Sigmoid colon (tissue), 7 donors: ENCODE measurements around the gene HS6ST2. TPM values are rescaled to one million over a fixed set of nuclear protein-coding genes. Genes with fewer than 3 reads are reported as not detected.

Experiments
- DNase-seq: peaks from one replicate; pipeline ENCODE4 v3.0.0-alpha.2; 2019
- H3K27ac ChIP-seq, 4 donors: fragments of 200-600 bp; sonication (generic); one replicate each; pipeline ENCODE4 v1.5.1; 2016 to 2019; ENCODE audit warnings: mild to moderate bottlenecking in 1 of 4
- H3K27me3 ChIP-seq, 3 donors: fragments of 200-600 bp; sonication (generic); one replicate each; pipeline ENCODE4 v1.5.1; 2019; ENCODE audit warnings: mild to moderate bottlenecking in 1 of 3
- H3K36me3 ChIP-seq, 4 donors: fragments of 200-600 bp; sonication (generic); one replicate each; pipeline ENCODE4 v1.5.1; 2016 to 2019
- H3K4me1 ChIP-seq, 4 donors: fragments of 200-600 bp; sonication (generic); one replicate each; pipeline ENCODE4 v1.5.1; 2017 to 2019
- H3K4me3 ChIP-seq, 4 donors: fragments of 200-600 bp; sonication (generic); one replicate each; pipeline ENCODE4 v1.5.1; 2017 to 2019; ENCODE audit warnings: mild to moderate bottlenecking in 2 of 4, moderate library complexity in 1 of 4
- H3K9me3 ChIP-seq, 4 donors: fragments of 200-600 bp in 3 of 4; sonication (generic) in 3 of 4; one replicate each; pipeline versions ENCODE4 v1.5.1 to v1.6.1; 2013 to 2019
- CTCF ChIP-seq, 4 experiments: fragments of 450-650 bp in 3 of 4; fragments of 200-600 bp in 1 of 4; IDR thresholded peaks; one replicate each; pipeline ENCODE4 v1.5.1; 2016 to 2019; ENCODE audit warnings: antibody characterized with exemption in 4 of 4, mild to moderate bottlenecking in 3 of 4, moderate library complexity in 2 of 4
- EP300 ChIP-seq, 4 donors: sonication (generic); formaldehyde crosslinking; IDR thresholded peaks; one replicate each; pipeline ENCODE4 v1.6.1; 2017; ENCODE audit warnings: antibody characterized with exemption in 4 of 4
- POLR2A ChIP-seq, 2 donors: fragments of 450-650 bp; IDR thresholded peaks; one replicate each; pipeline ENCODE4 v1.6.1; 2016; ENCODE audit warnings: antibody characterized with exemption in 2 of 2, mild to moderate bottlenecking in 2 of 2, moderate library complexity in 2 of 2
- POLR2AphosphoS5 ChIP-seq, 4 donors: sonication (generic); formaldehyde crosslinking; IDR thresholded peaks; one replicate each; pipeline ENCODE4 v1.6.1; 2017; ENCODE audit warnings: antibody characterized with exemption in 4 of 4
- WGBS, 2 donors: extraction: QIAGEN DNeasy Blood & Tissue Kit; methylation state at CpG; one replicate each; pipeline ENCODE4 v1.1.7; 2013; 5-methylcytosine and 5-hydroxymethylcytosine counted together
- intact Hi-C: fragments of 100-400 bp; cut with DNase I; formaldehyde crosslinking; loops from one replicate; pipeline ENCODE4 v1.15.1; 2023
- polyA plus RNA-seq, 3 donors: library from polyadenylated mRNA; stranded (reverse); fragments of 200-250 nt; gene quantifications; one replicate each; pipeline ENCODE4 v1.2.3, GENCODE V29; 2013
- total RNA-seq, 4 donors: library from RNA; depleted of rRNA; stranded (reverse); fragments of >200 nt; gene quantifications; one replicate each; pipeline ENCODE4 v1.1.0, GENCODE V29; 2016
- donor health status: healthy with polysubstance abuse.
- donor health status: Bipolar disorder and iron deficiency.
- donor health status: healthy.

The HS6ST2 gene
- total and polyA plus RNA-seq, 7 donors = under 0.01 to 0.82 (median 0.27) TPM; not detected in 1

DNA sequence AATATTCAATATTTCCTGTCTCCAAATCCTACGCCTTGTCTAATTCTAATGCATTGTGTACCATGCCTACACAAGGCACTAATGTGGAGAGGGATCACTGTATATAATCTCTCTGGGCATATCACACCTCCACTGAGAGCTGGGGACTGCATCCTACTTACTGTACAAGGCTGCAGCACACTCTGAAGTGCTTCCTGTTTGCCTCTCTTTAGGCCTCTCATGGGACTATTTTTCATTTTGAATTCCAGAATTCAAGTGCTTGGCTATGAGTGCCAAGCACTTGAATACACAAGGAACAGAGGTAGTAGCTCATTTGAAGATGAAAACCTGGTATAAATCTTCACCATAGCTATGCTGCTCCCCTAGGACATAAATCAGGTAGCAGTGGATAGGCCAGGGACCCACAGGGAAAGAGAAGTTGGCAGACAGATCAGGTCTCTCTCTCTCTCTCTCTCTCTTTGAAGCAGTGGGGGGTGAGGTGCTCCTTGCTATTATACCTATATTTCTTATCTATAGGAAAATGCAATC, 239.9 kb downstream of the HS6ST2 start:
- Histone ChIP-seq H3K27ac (no peak overlapping the region), H3K4me1 (no peaks in the 10 kb centered on the region), H3K27me3 (no peaks in the 10 kb centered on the region), H3K9me3 (no peaks in the 10 kb centered on the region), H3K4me3 (no peak overlapping the region), H3K36me3 (no peaks in the 10 kb centered on the region)
- no peak for DNase-seq
- 0 to 88% methylated on average over 1 of the region's 1 CpG for WGBS, 2 donors
- intact Hi-C loops = no loop called here
- no peak for TF ChIP-seq POLR2AphosphoS5 (IDR thresholded peaks at IDR 0.05)
- TF ChIP-seq POLR2A (IDR thresholded peaks at IDR 0.05) = no peak
- no peak for TF ChIP-seq EP300 (IDR thresholded peaks at IDR 0.05)
- no peak for TF ChIP-seq CTCF (IDR thresholded peaks at IDR 0.05)

GRCh38 chrX:132716006-132716405, 242.4 kb downstream of the HS6ST2 start:
- no peaks in the 10 kb centered on the region for H3K9me3 ChIP-seq
- intact Hi-C loops = no loop called here
- no peak overlapping the region for H3K4me3 ChIP-seq
- 37 to 40% methylated on average over 3 of the region's 3 CpGs for WGBS, 2 donors
- DNase-seq = no peak
- H3K27me3 ChIP-seq = no peaks in the 10 kb centered on the region
- no peak overlapping the region for H3K27ac ChIP-seq
- TF ChIP-seq POLR2AphosphoS5 (IDR thresholded peaks at IDR 0.05) (no peak), EP300 (IDR thresholded peaks at IDR 0.05) (no peak), POLR2A (IDR thresholded peaks at IDR 0.05) (no peak), CTCF (IDR thresholded peaks at IDR 0.05) (no peak)
- H3K4me1 ChIP-seq = no peaks in the 10 kb centered on the region
- H3K36me3 ChIP-seq = no peaks in the 10 kb centered on the region

- H3K9me3 ChIP-seq = no peaks in the 10 kb centered on the region
- intact Hi-C loops = no loop called here
- H3K4me3 ChIP-seq = no peak overlapping the region
- H3K27ac ChIP-seq = no peak overlapping the region
- no peaks in the 10 kb centered on the region for H3K27me3 ChIP-seq
- no peaks in the 10 kb centered on the region for H3K4me1 ChIP-seq
- WGBS, 2 donors = 90% methylated on average over 5 of the region's 5 CpGs
- TF ChIP-seq EP300 (IDR thresholded peaks at IDR 0.05) (no peak), POLR2A (IDR thresholded peaks at IDR 0.05) (no peak)
- H3K36me3 ChIP-seq = no peaks in the 10 kb centered on the region
- DNase-seq = no peak
These were observed 243.5 kb downstream of the HS6ST2 start for GRCh38 chrX:132714913-132715312.

- TF ChIP-seq POLR2A (IDR thresholded peaks at IDR 0.05) (no peak), POLR2AphosphoS5 (IDR thresholded peaks at IDR 0.05) (no peak)
- intact Hi-C loops = no loop called here
- H3K27me3 ChIP-seq = no peaks in the 10 kb centered on the region
- H3K27ac ChIP-seq = no peak overlapping the region
- H3K4me1 ChIP-seq = no peaks in the 10 kb centered on the region
- no peaks in the 10 kb centered on the region for H3K9me3 ChIP-seq
- no peak overlapping the region for H3K4me3 ChIP-seq
- H3K36me3 ChIP-seq = no peaks in the 10 kb centered on the region
- DNase-seq = no peak
These were observed 246.1 kb downstream of the HS6ST2 start for GRCh38 chrX:132712350-132712749.

DNA sequence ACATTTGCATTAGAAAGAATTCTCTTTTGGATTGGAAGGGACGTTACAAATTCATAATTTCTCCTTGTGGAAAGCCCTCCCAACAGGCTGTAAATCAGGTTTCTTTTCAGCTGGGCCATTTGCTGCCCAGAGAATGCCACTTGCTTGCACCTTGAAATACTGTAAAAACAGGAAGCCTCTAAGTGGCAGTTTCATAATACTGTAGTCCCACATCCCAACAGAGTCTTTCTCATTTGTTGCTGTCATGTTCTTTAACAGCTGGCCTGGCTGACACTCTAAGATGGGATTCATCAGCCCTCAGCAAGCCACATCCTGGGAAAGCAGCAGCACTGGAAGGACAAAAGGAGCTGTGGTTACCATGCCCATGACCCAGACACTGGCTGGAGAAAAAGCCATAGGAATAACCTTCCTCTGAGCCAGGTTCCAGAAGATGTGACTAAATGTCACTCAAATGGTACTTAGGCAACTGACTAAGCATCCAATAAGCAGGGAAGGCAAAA, 247.7 kb downstream of the HS6ST2 start:
- no peaks in the 10 kb centered on the region for H3K36me3 ChIP-seq
- no peaks in the 10 kb centered on the region for H3K27me3 ChIP-seq
- 31 to 50% methylated on average over 1 of the region's 1 CpG for WGBS, 2 donors
- H3K4me3 ChIP-seq = no peak overlapping the region
- intact Hi-C loops = no loop called here
- no peak for DNase-seq
- H3K4me1 ChIP-seq = no peaks in the 10 kb centered on the region
- no peaks in the 10 kb centered on the region for H3K9me3 ChIP-seq
- H3K27ac ChIP-seq = no peak overlapping the region
- no peak for TF ChIP-seq CTCF (IDR thresholded peaks at IDR 0.05)
- TF ChIP-seq EP300 (IDR thresholded peaks at IDR 0.05) = no peak
- no peak for TF ChIP-seq POLR2A (IDR thresholded peaks at IDR 0.05)
- TF ChIP-seq POLR2AphosphoS5 (IDR thresholded peaks at IDR 0.05) = no peak

DNA sequence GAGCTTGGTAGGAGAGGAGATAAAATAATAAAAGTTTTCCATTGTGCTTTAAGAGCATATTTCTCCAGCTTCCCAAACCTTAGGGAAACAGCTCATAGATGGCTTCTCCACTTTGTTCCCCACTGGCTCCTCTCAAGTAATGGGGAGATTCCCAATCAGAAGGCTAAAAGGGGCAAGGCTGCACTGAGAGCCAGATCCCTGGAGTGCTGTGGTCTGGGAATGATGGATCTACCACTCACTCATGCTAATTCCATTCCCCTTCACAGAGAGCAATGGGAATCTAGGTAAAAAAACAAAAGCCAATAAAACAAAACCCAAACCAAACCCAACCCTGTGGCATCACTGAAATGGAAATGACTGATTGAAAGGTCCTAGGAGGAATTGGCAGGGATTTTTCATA, 249.9 kb downstream of the HS6ST2 start:
- Histone ChIP-seq H3K36me3 (no peaks in the 10 kb centered on the region), H3K27me3 (no peaks in the 10 kb centered on the region), H3K4me3 (no peak overlapping the region), H3K4me1 (peaks cover 0 to 6% (median 0%) of the 10 kb centered on the region in 4 donors), H3K27ac (no peak overlapping the region), H3K9me3 (no peaks in the 10 kb centered on the region)
- TF ChIP-seq CTCF (IDR thresholded peaks at IDR 0.05) (no peak), EP300 (IDR thresholded peaks at IDR 0.05) (no peak), POLR2AphosphoS5 (IDR thresholded peaks at IDR 0.05) (no peak), POLR2A (IDR thresholded peaks at IDR 0.05) (no peak)
- no peak for DNase-seq
- intact Hi-C loops = no loop called here
